ENCODE data around the gene DYRK1B.

Gene DYRK1B

DNA sequence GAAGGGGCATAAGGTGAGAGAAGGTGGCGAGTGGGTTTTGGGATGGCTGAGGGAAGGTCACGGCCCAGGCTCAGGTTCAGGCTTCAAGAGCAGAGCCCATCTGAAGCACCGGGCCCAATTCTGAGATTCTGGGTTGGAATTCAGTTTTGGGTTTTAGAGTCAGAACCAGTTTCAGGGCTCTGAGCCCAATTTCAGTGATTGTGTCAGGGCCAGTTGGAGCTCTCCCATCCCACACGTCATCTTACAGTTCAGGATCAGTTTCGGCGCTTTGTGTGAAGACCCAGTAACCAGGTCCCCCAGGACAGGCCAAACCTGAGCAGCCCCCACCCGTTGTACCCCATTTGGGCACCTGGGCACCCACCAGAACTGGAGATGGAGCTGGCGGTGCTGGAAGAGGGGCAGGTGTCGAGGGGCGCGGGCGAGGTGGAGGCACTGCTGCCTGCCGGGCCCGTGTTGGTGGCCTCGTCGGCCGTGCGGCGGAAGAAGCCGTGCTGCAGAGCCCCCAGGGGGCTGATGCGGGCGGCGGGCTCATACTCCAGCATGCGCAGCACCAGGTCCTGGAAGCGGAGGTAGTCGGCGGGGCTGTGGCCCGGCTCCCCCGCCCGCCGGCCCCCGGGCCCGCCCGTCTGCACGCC lies 7.5 kb downstream of the DYRK1B start:
- DNase-seq (ENCODE audit: extremely low read depth, insufficient read length) = no peak
- peaks cover 11% of the 10 kb centered on the region for H3K36me3 ChIP-seq (ENCODE audit: control insufficient read depth, insufficient read depth, low read length)
- no peak overlapping the region for H3K4me3 ChIP-seq (replicated peaks; ENCODE audit: low read depth, low read length)
- no peaks in the 10 kb centered on the region for H3K27me3 ChIP-seq (replicated peaks; ENCODE audit: control insufficient read depth, insufficient read depth, low read length)
- TF ChIP-seq, protein P1, sequence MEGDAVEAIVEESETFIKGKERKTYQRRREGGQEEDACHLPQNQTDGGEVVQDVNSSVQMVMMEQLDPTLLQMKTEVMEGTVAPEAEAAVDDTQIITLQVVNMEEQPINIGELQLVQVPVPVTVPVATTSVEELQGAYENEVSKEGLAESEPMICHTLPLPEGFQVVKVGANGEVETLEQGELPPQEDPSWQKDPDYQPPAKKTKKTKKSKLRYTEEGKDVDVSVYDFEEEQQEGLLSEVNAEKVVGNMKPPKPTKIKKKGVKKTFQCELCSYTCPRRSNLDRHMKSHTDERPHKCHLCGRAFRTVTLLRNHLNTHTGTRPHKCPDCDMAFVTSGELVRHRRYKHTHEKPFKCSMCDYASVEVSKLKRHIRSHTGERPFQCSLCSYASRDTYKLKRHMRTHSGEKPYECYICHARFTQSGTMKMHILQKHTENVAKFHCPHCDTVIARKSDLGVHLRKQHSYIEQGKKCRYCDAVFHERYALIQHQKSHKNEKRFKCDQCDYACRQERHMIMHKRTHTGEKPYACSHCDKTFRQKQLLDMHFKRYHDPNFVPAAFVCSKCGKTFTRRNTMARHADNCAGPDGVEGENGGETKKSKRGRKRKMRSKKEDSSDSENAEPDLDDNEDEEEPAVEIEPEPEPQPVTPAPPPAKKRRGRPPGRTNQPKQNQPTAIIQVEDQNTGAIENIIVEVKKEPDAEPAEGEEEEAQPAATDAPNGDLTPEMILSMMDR (IDR thresholded peaks at IDR 0.05; ENCODE audit: insufficient read depth, low read length, poor library complexity, severe bottlenecking) = no peak

DNA sequence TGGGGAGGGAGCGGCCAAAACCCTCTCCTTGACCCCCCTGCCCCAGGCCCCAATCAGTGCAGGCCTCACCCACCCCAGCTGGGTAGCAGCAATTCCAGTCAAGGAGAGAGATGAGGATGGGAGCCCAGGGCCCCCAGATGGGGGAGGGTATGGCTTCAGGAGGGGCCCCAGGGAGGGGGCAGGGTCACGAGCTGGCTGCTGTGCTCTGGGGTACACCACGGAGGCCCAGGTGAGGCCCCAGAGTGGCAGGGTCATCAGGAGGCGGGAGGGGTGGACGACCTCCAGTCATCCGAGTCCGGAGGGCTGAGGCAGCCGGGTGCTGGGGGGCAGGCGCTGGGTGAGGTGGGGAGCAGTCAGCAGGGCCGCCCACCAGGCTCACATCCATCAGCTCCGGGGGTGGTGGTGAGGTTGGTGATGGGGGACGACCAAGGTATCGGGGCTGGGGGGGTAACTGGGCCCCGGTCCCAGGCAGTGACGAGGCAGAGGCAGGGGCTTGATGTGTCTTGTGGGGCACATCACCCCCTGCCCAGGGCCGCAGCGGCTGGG lies 8.4 kb downstream of the DYRK1B start:
- Histone ChIP-seq H3K4me3 (replicated peaks; ENCODE audit: low read depth, low read length) (no peak overlapping the region), H3K27me3 (replicated peaks; ENCODE audit: control insufficient read depth, insufficient read depth, low read length) (no peaks in the 10 kb centered on the region), H3K36me3 (ENCODE audit: control insufficient read depth, insufficient read depth, low read length) (peaks cover 10% of the 10 kb centered on the region)
- no peak for DNase-seq (ENCODE audit: extremely low read depth, insufficient read length)
- TF ChIP-seq, protein P1 (IDR thresholded peaks at IDR 0.05; ENCODE audit: insufficient read depth, low read length, poor library complexity, severe bottlenecking) = no peak

GRCh38 chr19:39825093-39825463 lies 8.9 kb downstream of the DYRK1B start:
- H3K27me3 ChIP-seq (replicated peaks; ENCODE audit: control insufficient read depth, insufficient read depth, low read length) = no peaks in the 10 kb centered on the region
- no peak for DNase-seq (ENCODE audit: extremely low read depth, insufficient read length)
- no peak overlapping the region for H3K4me3 ChIP-seq (replicated peaks; ENCODE audit: low read depth, low read length)
- TF ChIP-seq, protein P1 (IDR thresholded peaks at IDR 0.05; ENCODE audit: insufficient read depth, low read length, poor library complexity, severe bottlenecking) = no peak
- H3K36me3 ChIP-seq (ENCODE audit: control insufficient read depth, insufficient read depth, low read length) = peaks cover 8% of the 10 kb centered on the region

DNA sequence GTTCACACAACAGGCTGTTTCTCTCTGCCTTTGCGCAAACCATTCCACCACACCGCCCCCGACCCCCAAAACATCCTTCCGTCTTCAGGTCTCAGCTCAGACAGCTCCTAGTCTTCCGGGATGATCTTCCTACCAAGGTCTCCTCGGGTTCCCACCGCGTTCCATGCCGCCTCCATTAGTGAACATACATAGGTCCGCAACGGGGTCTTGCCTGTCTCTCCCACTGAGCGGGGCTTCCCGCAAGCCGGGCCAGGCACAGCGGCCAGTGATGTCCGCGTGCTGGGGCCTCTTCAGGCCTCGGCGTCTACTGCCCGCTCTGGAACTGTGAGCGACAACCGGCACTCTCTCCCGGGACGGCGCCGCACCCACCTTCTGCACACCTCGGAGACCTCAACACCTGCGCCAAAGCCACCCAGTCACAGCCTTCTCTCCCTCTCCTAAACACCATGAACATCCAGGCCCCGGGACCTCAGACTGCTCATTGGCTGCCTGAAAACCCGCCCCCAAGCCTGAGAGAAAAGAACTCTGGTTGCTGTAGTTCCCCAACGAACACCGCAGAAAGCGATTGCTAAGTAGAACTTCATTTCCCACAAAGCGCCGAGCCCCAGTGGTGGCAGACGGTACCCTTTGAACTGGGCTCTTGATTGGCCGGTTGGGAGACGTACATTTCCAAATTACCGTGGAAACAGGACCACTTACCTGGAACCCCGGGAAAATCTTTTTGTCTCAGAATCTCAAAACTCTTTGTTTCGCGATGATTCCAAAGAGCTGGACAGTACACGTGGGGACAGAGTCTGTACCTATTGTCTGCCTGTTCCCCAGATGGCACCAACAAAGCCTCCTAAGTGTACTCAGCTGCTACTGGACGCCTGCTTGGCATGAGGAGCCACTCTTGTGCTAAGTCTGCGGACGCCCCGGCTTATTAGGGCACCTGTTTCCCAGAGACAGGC lies 9.5 kb downstream of the DYRK1B start:
- DNase-seq (ENCODE audit: extremely low read depth, insufficient read length) = peak; percentile 69
- Histone ChIP-seq H3K27me3 (replicated peaks; ENCODE audit: control insufficient read depth, insufficient read depth, low read length) (no peaks in the 10 kb centered on the region), H3K36me3 (ENCODE audit: control insufficient read depth, insufficient read depth, low read length) (peaks cover 8% of the 10 kb centered on the region), H3K4me3 (replicated peaks; ENCODE audit: low read depth, low read length) (peak overlapping the region; percentile 79)
- TF ChIP-seq, protein P1 (IDR thresholded peaks at IDR 0.05; ENCODE audit: insufficient read depth, low read length, poor library complexity, severe bottlenecking) = no peak

- Histone ChIP-seq H3K4me3 (replicated peaks; ENCODE audit: low read depth, low read length) (peak overlapping the region; percentile 79), H3K27me3 (replicated peaks; ENCODE audit: control insufficient read depth, insufficient read depth, low read length) (no peaks in the 10 kb centered on the region), H3K36me3 (ENCODE audit: control insufficient read depth, insufficient read depth, low read length) (peaks cover 8% of the 10 kb centered on the region)
- TF ChIP-seq, protein P1 (IDR thresholded peaks at IDR 0.05; ENCODE audit: insufficient read depth, low read length, poor library complexity, severe bottlenecking) = no peak
- no peak for DNase-seq (ENCODE audit: extremely low read depth, insufficient read length)
Measured at GRCh38 chr19:39823686-39824085, 10.3 kb downstream of the DYRK1B start.

All from GM06990 (cell line).